Spleen (tissue), 7 donors: ENCODE results near the gene ANKRD50.

ENCODE experiments used
- POLR2A ChIP-seq, 3 donors: fragments of 450-650 bp; IDR thresholded peaks; one replicate each; pipeline ENCODE4 v1.5.1; 2017; ENCODE audit warnings: antibody characterized with exemption in 3 of 3, mild to moderate bottlenecking in 1 of 3
- POLR2AphosphoS5 ChIP-seq, 3 donors: sonication (generic); formaldehyde crosslinking; IDR thresholded peaks; one replicate each; pipeline ENCODE4 v1.5.1; 2017; ENCODE audit warnings: antibody characterized with exemption in 3 of 3
- TF ChIP-seq, protein P1 (sequence below), 11 experiments: fragments of 200-600 bp in 7 of 11; fragments of 450-650 bp in 4 of 11; sonication (generic) in 4 of 11; IDR thresholded peaks in 8 of 11; conservative IDR thresholded peaks in 3 of 11; 1 replicate in 7 of 11; 2 replicates in 4 of 11; pipeline versions ENCODE4 v1.4.0 to v1.8.0; 2016 to 2021; ENCODE audit warnings: antibody characterized with exemption in 11 of 11, inconsistent platforms in 4 of 11, mild to moderate bottlenecking in 1 of 11
- donor health status: DM: no; HTN: no; CAD: no; lungs with moderate emphysema.
- donor health status: DM: no; HTN: no; CAD: no.
- donor health status: DM: no; HTN: no; CAD: no.

DNA sequence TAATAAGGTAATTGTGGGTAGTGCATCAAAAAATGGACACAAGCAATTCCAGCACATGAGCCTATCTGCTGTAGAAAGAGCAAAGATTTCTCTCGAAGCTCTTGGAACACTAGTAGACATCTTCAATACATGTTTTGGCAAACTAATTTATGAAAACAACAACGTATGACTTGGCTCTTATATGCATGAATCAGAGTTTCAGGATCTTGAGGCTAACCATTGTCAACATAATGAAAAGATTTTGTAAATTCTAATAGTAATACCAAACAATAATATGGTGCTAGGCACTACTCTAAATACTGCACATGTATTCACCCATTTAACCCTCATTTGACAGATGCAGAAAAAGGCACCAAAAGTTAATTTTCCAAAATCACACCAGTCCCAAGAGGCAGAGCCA lies 25.1 kb upstream of the ANKRD50 start:
- TF ChIP-seq, protein P1, sequence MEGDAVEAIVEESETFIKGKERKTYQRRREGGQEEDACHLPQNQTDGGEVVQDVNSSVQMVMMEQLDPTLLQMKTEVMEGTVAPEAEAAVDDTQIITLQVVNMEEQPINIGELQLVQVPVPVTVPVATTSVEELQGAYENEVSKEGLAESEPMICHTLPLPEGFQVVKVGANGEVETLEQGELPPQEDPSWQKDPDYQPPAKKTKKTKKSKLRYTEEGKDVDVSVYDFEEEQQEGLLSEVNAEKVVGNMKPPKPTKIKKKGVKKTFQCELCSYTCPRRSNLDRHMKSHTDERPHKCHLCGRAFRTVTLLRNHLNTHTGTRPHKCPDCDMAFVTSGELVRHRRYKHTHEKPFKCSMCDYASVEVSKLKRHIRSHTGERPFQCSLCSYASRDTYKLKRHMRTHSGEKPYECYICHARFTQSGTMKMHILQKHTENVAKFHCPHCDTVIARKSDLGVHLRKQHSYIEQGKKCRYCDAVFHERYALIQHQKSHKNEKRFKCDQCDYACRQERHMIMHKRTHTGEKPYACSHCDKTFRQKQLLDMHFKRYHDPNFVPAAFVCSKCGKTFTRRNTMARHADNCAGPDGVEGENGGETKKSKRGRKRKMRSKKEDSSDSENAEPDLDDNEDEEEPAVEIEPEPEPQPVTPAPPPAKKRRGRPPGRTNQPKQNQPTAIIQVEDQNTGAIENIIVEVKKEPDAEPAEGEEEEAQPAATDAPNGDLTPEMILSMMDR (IDR thresholded peaks at IDR 0.05 in 8 of 11, conservative IDR thresholded peaks at IDR 0.05 in 3 of 11), result no peak
- TF ChIP-seq POLR2A (IDR thresholded peaks at IDR 0.05), result no peak
- TF ChIP-seq POLR2AphosphoS5 (IDR thresholded peaks at IDR 0.05), result no peak
